HUES6 (cell line): Measurements from ENCODE around the gene TRABD2B.

Source experiments
- H3K27ac ChIP-seq: 2 replicates; pipeline ENCODE4 v1.7.0; 2013; ENCODE audit warnings: low read depth, mild to moderate bottlenecking, low read length, inconsistent platforms
- H3K27me3 ChIP-seq: 2 replicates; pipeline ENCODE4 v1.6.1; 2013; ENCODE audit warnings: low read length; ENCODE audit not compliant: control insufficient read depth, insufficient read depth
- H3K36me3 ChIP-seq: 2 replicates; pipeline ENCODE4 v1.6.1; 2013; ENCODE audit warnings: low read length; ENCODE audit not compliant: control insufficient read depth, insufficient read depth
- H3K4me1 ChIP-seq: 2 replicates; pipeline ENCODE4 v1.6.1; 2013; ENCODE audit warnings: low read length; ENCODE audit not compliant: control insufficient read depth, insufficient read depth
- H3K4me3 ChIP-seq: 2 replicates; pipeline ENCODE4 v1.5.1; 2013; ENCODE audit warnings: low read depth, low read length
- H3K9ac ChIP-seq: one replicate; pipeline ENCODE4 v1.6.1; 2013; ENCODE audit warnings: mild to moderate bottlenecking, low read length
- H3K9me3 ChIP-seq: 2 replicates; pipeline ENCODE4 v1.6.1; 2013; ENCODE audit warnings: low read depth, low read length; ENCODE audit not compliant: control insufficient read depth, insufficient read depth

Gene TRABD2B

GRCh38 chr1:47742890-47743760 lies 254.1 kb downstream of the TRABD2B start:
- no peak overlapping the region for H3K4me3 ChIP-seq
- H3K27ac ChIP-seq: no peak overlapping the region
- H3K4me1 ChIP-seq: no peaks in the 10 kb centered on the region
- H3K27me3 ChIP-seq: peaks cover 17% of the 10 kb centered on the region
- no peaks in the 10 kb centered on the region for H3K36me3 ChIP-seq
- H3K9ac ChIP-seq: no peak overlapping the region
- peaks cover 5% of the 10 kb centered on the region; the same call in 1 of the 2 replicates for H3K9me3 ChIP-seq

- no peak overlapping the region for H3K4me3 ChIP-seq
- no peak overlapping the region for H3K27ac ChIP-seq
- H3K9me3 ChIP-seq: peaks cover 5% of the 10 kb centered on the region; the same call in 1 of the 2 replicates
- H3K4me1 ChIP-seq: no peaks in the 10 kb centered on the region
- no peak overlapping the region for H3K9ac ChIP-seq
- peaks cover 38% of the 10 kb centered on the region; the same call in 1 of the 2 replicates for H3K27me3 ChIP-seq
- H3K36me3 ChIP-seq: no peaks in the 10 kb centered on the region
Observed at GRCh38 chr1:47738560-47739182, 258.5 kb downstream of the TRABD2B start.

DNA sequence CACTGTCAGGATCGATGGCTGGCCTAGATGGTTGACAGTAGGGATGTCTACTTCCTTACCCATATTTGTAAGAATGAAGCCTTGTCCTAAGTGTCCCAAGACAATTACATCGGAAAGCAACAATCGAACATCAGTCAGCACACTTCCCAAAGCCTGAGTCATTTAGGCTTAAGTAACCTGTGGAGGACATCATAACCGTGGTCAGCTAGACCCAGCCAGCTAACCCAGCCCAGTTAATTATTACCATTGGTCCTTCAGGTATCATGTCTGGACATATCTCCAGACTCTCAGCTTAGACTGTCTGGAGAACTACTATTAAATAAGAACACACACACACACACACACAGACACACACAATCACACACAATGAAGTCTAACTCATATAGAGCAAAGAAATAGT lies 264.7 kb downstream of the TRABD2B start:
- H3K27ac ChIP-seq: no peak overlapping the region
- no peak overlapping the region for H3K9ac ChIP-seq
- H3K4me3 ChIP-seq: no peak overlapping the region
- peaks cover 57% of the 10 kb centered on the region for H3K27me3 ChIP-seq
- H3K9me3 ChIP-seq: no peaks in the 10 kb centered on the region
- H3K4me1 ChIP-seq: no peaks in the 10 kb centered on the region
- H3K36me3 ChIP-seq: no peaks in the 10 kb centered on the region

- Histone ChIP-seq H3K27ac (no peak overlapping the region), H3K9me3 (no peaks in the 10 kb centered on the region)
Observed at GRCh38 chr1:47731730-47732129, 265.5 kb downstream of the TRABD2B start.

DNA sequence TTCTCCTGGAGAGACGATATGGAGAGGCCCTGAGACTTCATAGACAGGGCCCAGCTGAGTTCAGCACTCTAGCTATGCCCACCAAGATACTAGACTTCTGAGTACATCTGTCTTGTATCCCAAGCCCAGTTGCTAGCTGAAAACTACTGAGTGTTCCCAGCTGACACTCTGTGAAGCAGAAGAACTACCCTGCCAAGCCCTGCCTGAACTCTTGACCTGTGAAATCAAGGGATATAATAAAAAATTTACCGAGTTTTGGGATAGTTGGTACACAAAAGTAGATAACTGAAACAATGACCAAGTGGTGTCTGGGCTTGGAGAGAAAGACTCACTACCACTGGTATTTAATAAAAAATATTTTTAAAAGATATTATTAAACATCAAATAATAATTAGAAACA lies 267.5 kb downstream of the TRABD2B start:
- H3K9me3 ChIP-seq: no peaks in the 10 kb centered on the region

More at GRCh38 chr1:47731730-47732129, 265.5 kb downstream of the TRABD2B start:
- H3K27me3 ChIP-seq: peaks cover 55% of the 10 kb centered on the region
- H3K9ac ChIP-seq: no peak overlapping the region
- H3K4me3 ChIP-seq: no peak overlapping the region
- no peaks in the 10 kb centered on the region for H3K36me3 ChIP-seq
- no peaks in the 10 kb centered on the region for H3K4me1 ChIP-seq

DNA sequence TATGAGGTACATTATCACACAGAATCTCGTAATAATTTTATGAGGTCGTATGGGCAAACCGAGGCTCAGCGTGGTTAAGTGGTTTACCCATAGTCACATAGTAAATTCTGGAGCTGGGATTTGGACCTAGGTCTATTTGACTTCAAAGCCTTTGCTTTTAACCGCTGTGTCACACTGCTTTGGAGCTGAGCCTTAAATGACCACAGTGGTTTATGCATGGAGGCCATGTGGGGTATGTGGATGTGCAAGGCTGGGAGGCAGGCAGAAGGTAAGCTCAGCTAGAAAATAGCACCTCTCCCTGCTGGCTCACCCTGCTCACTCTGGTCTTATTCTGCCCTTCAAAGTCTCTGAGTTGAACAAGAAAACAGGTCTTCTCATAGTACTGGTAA lies 269.5 kb downstream of the TRABD2B start:
- Histone ChIP-seq H3K9ac (no peak overlapping the region), H3K4me1 (peaks cover 16% of the 10 kb centered on the region), H3K4me3 (no peak overlapping the region), H3K27me3 (peaks cover 70% of the 10 kb centered on the region), H3K36me3 (no peaks in the 10 kb centered on the region), H3K9me3 (no peaks in the 10 kb centered on the region), H3K27ac (no peak overlapping the region)

More for the DNA sequence above, 267.5 kb downstream of the TRABD2B start:
- Histone ChIP-seq H3K27me3 (peaks cover 57% of the 10 kb centered on the region), H3K9ac (no peak overlapping the region), H3K36me3 (no peaks in the 10 kb centered on the region), H3K4me3 (no peak overlapping the region), H3K4me1 (peaks cover 12% of the 10 kb centered on the region), H3K27ac (no peak overlapping the region)

DNA sequence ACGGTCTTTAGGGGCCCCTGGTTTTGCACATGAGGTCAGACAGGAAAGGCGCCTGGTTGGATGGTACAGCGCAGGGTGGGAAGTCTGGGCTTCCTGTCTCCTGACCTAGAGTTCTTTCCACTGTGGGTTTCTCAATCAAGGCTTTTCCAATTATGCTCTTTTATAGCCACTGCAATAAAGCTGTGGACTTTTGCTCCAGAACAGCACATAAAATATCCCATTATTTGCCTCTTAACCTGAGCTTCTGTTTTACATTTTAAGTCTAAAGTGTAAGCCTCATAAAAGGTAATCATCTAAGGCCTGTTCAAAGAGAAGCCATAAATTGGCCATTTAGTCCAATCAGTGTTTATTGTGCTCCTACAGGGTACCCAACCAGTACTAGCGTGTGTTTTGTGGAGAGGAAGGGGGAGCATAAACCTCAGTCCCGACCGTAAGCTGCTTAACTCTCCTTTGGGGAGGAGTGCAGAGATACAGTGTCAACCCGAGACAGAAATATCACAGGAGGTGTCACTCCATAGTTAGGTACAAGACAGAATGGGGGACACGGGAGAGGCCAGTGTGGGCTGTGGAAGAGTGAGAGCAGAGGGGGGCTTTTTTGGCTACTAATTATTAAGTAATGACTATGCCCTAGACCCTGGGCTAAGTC lies 270.0 kb downstream of the TRABD2B start:
- Histone ChIP-seq H3K9me3 (no peaks in the 10 kb centered on the region), H3K4me3 (no peak overlapping the region), H3K4me1 (peaks cover 16% of the 10 kb centered on the region), H3K27me3 (peaks cover 70% of the 10 kb centered on the region), H3K27ac (no peak overlapping the region), H3K9ac (no peak overlapping the region), H3K36me3 (no peaks in the 10 kb centered on the region)

GRCh38 chr1:47725992-47726855 lies 271.0 kb downstream of the TRABD2B start:
- H3K27me3 ChIP-seq: peaks cover 71% of the 10 kb centered on the region
- H3K36me3 ChIP-seq: no peaks in the 10 kb centered on the region
- H3K27ac ChIP-seq: no peak overlapping the region
- H3K9me3 ChIP-seq: no peaks in the 10 kb centered on the region
- peaks cover 16% of the 10 kb centered on the region for H3K4me1 ChIP-seq
- no peak overlapping the region for H3K9ac ChIP-seq
- H3K4me3 ChIP-seq: peak overlapping the region; percentile 28

- peaks cover 16% of the 10 kb centered on the region for H3K4me1 ChIP-seq
- no peak overlapping the region for H3K27ac ChIP-seq
- H3K9ac ChIP-seq: no peak overlapping the region
- H3K27me3 ChIP-seq: peaks cover 72% of the 10 kb centered on the region
- no peaks in the 10 kb centered on the region for H3K36me3 ChIP-seq
- peak overlapping the region; percentile 51 for H3K4me3 ChIP-seq
- H3K9me3 ChIP-seq: no peaks in the 10 kb centered on the region
Observed at GRCh38 chr1:47725511-47725991, 271.6 kb downstream of the TRABD2B start.

DNA sequence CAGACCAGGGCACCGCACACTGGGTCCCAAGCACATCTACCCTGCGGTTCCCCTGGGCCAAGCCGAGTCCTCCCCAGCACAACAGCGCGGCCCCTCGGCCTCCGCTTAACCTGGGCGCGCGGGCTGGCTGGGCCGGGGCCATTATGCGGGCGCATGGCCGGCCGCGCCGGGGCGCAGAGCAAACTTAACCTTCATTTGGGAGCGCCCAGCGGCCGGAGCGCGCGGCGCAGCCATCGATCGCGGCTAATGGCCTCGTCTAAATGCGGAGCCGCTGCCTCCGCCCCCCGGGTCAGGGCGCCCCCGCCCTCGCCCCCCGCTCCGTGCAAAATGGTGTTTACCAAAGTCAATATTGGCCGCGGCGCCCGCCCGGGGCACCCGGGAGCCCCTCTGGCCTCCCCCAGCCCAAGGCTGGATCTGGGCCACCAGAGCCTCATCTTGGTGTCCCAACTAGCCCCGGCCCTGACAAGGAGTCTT lies 272.1 kb downstream of the TRABD2B start:
- Histone ChIP-seq H3K27me3 (peaks cover 77% of the 10 kb centered on the region), H3K4me3 (peak overlapping the region; percentile 51), H3K4me1 (peaks cover 19% of the 10 kb centered on the region), H3K27ac (no peak overlapping the region), H3K36me3 (no peaks in the 10 kb centered on the region), H3K9me3 (no peaks in the 10 kb centered on the region), H3K9ac (peak overlapping the region; percentile 7)
